ENCODE results near the gene KRT86.

DNA sequence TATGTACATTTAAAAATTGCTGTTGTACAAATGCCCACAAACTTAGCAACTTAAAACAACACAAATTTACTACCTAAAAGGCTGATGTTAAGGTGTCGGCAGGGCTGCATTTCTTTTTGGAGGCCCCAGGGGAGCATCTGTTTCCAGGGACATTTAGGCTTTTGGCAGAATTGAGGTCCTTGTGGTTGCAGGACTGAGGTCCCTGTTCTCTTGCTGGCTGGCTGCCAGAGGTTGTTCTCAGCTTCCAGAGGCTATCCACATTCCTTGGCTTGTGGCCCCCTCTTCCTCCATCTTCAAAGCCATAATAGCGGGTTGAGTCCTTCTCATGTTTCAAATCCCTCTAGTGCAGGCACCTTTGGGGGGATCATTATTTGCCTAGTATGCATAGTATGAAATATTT is 69.1 kb downstream of the KRT86 start:
- TF ChIP-seq, protein P1, sequence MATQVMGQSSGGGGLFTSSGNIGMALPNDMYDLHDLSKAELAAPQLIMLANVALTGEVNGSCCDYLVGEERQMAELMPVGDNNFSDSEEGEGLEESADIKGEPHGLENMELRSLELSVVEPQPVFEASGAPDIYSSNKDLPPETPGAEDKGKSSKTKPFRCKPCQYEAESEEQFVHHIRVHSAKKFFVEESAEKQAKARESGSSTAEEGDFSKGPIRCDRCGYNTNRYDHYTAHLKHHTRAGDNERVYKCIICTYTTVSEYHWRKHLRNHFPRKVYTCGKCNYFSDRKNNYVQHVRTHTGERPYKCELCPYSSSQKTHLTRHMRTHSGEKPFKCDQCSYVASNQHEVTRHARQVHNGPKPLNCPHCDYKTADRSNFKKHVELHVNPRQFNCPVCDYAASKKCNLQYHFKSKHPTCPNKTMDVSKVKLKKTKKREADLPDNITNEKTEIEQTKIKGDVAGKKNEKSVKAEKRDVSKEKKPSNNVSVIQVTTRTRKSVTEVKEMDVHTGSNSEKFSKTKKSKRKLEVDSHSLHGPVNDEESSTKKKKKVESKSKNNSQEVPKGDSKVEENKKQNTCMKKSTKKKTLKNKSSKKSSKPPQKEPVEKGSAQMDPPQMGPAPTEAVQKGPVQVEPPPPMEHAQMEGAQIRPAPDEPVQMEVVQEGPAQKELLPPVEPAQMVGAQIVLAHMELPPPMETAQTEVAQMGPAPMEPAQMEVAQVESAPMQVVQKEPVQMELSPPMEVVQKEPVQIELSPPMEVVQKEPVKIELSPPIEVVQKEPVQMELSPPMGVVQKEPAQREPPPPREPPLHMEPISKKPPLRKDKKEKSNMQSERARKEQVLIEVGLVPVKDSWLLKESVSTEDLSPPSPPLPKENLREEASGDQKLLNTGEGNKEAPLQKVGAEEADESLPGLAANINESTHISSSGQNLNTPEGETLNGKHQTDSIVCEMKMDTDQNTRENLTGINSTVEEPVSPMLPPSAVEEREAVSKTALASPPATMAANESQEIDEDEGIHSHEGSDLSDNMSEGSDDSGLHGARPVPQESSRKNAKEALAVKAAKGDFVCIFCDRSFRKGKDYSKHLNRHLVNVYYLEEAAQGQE (IDR thresholded peaks at IDR 0.05; ENCODE audit: low read depth), result no peak
- TF ChIP-seq TEAD4 (IDR thresholded peaks at IDR 0.05), result peak; percentile 14; the same call in 1 of the 2 replicates
- TF ChIP-seq CEBPB (IDR thresholded peaks at IDR 0.05), result no peak
